UCSD-AML1 (cell line): Measurements from ENCODE around the gene RHBDF2.
A peak's percentile ranks its signal among the peaks of the same experiment; 100 is the strongest.

Experiments used
- DNase-seq: peaks from one replicate; lab custom pipeline; 2025; ENCODE audit not compliant: unreplicated experiment; lab: John Stamatoyannopoulos, UW

RHBDF2 gene

GRCh38 chr17:76484228-76484725 lies 16.9 kb downstream of the RHBDF2 start:
- DNase-seq: no peak

- no peak for DNase-seq
Observed at GRCh38 chr17:76481071-76481655, 20.1 kb downstream of the RHBDF2 start.

DNA sequence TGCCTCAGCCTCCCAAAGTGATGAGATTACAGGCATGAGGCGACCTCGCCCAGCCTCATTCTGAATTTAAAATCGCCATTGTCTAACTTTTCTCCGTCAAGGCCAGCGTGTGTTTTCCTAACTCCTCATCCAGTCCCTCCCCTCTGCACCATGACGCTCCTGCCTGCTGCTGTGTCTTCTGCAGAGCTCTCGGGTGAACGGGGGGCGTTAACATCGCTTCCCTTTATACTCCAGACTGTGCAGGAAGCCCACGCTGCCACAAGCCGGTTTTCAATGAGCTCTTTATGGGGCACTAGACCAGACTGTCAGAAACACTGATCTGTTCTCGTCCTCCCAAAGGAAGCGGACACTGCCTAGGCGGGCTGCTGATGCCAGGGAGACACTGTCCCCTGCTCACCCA lies 20.6 kb downstream of the RHBDF2 start:
- peak; percentile 56 for DNase-seq

DNA sequence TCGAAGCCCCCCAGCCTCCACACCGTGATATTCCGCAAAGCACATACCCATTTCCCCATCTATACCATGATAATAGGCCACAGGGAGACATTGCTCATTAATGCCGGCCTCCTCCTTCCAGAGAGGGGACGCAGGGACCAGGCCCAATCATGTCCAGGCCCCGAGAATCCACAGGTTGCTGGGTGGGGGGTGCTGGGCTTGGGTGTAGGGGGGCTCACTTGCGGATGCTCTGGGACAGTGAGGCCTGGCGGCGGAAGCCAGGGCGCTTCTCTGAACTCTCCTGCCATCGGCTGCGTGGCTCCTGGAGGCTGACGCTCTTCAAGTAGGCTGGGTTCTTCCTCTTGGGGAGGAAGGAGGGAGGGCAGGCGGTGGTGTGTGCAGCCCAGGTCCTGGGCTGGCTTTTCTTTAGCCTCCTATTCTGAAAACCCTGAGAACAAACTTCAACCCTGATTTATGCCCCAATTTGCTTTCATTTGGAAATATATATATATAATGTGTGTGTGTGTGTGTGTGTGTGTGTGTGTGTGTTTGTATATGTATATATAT lies 21.6 kb downstream of the RHBDF2 start:
- DNase-seq: no peak

- no peak for DNase-seq
Observed at GRCh38 chr17:76478730-76479514, 22.3 kb downstream of the RHBDF2 start.

DNA sequence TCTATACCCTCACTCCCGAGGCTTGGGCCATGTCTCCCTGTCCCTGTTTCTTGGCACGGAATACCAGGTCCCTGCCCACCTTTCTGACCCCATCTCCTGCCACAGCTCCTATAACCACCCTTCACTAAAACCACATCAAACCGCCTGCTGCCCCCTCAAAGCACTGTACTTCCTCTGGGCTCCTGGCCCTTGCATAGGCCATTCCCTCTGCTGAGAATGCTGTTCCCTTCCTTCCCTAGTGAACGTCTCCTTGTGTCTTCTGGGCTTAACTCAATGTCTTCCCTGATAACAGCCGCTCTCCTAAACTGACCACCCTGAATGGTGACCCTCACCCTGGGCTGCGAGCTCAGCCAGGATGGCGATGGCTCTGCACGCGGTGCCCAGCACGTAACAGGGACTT lies 23.1 kb downstream of the RHBDF2 start:
- no peak for DNase-seq

DNA sequence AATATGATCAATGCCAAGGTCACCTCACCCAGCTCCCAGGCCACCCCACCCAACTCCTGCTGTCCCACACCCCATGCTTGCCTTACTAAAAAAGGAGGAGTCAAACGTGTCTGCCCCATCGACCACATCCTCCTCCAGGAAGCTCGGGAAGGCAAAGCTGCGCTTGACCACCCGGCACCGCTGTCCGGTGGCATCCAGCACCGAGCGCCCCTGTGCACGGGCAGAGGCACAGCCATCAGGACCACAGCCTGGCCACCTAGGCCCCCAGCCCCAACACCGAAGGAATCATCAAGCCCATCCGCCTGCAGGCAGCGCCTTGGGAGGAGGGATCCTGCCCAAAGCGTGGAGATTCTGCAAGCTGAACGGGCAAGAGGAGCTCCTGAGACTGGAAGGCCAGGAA lies 23.6 kb downstream of the RHBDF2 start:
- no peak for DNase-seq

DNA sequence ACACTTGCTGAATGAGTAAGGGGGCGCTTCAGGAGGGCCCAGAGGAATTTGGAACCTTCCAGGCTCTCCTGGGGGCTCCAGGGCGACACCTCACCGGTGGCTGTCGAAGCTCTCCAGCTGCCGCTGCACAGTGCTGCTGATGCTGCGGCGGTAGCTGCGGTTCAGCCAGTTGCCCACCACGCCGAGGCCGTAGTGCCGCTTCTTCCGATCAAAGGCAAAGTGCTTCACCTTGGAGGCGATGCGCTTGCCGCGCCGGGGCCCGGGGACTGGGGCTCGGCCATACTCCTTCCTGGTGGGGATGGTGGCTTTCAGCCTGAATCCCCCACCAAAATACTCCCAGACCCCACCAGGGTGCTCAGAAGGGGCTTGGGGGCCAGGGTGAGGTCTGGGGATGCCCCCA lies 24.5 kb downstream of the RHBDF2 start:
- no peak for DNase-seq

DNA sequence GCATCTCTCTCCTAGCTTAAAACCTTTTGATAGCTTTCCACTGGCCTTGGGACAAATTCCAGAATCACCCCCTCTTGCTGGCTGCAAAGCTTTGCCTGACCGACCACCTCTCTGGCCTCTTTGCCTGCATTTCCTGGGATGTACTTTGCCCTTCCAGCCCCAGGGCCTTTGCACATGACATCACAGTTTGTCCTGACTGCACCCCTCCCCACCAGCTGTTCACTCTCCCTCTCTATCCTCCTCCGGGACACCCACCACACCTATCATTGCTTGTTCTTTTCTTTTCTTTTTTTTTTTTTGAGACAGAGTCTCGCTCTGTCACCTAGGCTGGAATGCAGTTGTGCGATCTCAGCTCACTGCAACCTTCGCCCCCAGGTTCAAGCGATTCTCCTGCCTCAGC lies 25.9 kb downstream of the RHBDF2 start:
- DNase-seq: no peak

DNA sequence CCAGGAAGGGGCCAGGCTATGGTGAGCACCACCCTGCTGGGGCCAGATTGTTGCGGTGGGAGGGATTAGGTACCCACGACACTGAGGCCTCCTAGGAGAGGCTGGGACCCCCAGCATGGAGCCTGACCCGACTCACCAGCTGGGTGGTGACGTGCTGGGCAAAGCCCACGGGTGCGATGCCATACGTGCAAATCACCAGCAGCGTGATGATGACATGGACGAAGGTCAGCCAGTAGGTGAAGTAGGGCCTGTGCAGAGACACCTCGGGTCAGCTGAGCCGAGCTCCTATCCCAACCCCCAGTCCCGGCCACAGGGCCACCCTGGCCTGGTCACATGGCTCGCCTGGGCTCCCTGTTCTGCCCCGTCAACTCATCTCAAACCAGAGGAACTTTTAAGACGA lies 26.3 kb downstream of the RHBDF2 start:
- DNase-seq: no peak

GRCh38 chr17:76474238-76474637 lies 27.0 kb downstream of the RHBDF2 start:
- no peak for DNase-seq

GRCh38 chr17:76473541-76473985 lies 27.7 kb downstream of the RHBDF2 start:
- peak; percentile 37 for DNase-seq

GRCh38 chr17:76472726-76473125 lies 28.5 kb downstream of the RHBDF2 start:
- DNase-seq: no peak

DNA sequence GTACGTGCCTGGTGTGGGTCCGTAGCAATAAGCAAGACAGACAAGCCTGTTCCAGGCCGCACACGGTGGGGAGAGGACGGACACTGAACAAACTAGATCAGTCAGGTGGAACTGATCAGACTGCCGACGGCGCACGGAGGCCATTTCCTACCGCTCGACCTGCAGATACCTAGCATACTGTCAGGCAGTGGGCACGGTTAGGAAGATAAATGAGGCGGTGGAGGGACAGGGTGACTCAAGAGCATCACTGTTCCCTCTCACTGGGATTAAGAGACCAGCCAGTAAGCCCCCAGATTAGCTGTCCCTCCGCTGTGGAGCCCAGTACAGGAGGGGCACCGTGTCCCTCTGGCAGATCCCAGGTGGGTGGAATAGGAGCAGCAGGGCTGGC lies 29.0 kb downstream of the RHBDF2 start:
- DNase-seq: no peak

DNA sequence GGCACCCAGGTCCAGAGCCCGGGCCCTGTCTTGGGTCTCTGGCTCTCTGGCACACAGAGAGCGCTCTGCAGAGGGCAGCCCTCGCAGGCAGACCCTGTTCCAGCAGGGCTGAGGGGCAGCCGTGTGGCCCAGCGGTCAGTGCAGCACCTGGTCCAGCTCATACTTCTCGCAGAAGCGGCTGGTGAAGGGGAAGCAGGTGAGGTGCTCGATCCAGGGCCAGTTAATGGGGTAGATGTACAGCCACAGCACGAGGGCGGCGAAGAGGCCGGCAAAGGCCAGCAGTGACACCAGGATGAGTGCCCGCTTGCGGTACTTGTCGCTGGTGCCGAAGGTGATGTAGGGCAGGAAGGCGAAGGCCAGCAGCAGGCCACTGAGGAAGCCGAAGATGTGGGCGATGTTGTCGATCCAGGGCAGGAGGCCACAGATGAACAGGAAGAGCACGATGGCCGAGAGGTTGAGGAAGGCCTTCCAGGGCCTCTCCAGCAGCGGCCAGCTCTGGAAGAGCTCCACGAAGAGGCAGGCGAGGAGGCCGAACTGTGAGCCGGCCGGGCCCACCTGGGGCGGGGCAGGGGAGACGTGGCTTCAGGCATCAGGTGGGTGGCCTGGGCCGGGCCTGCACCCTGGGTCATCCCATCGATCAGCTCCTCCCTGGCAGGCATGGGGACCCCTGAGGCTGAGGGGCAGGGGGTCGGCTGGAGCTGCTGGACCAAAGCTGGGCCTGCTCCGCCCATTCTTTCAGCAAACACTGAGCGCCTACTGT lies 29.5 kb downstream of the RHBDF2 start:
- DNase-seq: no peak

DNA sequence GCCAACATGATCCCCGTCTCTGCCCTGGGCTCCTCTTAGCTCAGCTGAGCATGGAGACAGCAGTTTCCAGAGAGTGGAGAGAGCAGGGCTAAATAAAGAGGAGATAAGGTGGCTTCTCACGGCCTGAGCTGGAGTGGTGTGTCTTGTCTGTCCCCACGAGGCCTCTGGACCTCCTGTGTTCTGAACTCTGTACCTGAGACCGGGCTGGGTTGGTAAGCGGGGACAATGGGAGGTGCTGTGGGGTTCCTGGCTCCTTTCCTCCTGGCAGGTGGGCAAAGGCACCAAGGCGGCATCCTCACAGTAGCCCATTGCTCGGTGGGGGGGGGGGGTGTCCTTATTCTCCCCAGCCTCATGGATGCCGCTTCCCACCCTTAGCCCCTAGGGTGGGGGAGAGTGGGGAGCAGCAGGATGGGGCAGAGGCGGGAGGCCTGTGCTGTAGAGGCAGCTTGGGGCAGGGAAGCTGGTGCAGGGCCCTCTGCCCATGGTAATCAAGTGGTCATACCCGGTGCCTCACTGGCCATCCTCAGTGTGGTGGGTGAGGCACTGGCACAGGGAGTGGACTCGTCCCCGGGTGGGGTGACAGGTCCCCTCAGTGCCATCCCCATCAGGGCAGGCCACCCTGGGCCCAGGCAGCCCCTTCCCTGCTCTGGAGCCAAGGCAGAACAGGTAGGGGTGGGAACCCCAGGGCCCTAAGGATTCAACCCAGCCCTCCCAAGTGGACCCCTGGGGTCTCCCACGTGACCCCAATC lies 31.1 kb downstream of the RHBDF2 start:
- no peak for DNase-seq

DNA sequence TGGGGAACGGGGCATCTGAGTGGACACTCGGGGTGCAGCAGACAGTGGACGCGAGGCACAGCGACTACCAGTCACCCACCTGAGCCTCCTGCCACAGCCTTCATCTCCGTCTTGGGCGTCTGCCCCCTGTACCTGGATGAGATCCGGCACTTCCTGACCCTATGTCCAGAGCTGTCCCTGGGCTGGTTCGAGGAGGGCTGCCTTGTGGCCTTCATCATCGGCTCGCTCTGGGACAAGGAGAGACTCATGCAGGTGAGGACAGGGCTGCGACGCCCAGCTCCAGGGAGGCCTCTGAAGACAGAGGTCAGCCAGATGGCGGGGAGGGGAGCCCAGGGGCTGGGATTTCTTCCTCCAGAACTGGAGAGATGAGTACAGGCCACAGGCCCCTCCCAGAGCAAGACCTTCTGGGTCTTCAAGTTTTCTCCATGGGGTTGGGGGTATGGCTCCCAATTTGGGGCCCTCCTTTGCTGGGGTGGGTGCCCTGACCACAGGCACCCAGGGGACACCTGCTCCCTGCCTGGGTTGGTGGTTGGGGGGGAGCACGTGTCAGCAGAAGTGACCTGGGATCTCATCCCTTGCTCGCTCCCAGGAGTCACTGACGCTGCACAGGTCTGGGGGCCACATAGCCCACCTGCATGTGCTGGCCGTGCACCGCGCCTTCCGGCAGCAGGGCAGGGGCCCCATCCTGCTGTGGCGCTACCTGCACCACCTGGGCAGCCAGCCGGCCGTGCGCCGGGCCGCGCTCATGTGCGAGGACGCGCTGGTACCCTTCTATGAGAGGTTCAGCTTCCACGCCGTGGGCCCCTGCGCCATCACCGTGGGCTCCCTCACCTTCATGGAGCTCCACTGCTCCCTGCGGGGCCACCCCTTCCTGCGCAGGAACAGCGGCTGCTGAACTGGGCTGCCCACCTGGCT lies 31.9 kb downstream of the RHBDF2 start:
- DNase-seq: no peak

- no peak for DNase-seq
Observed at GRCh38 chr17:76468634-76469010, 32.6 kb downstream of the RHBDF2 start.

GRCh38 chr17:76467809-76468633 lies 33.2 kb downstream of the RHBDF2 start:
- no peak for DNase-seq
